Measurements from ENCODE around the gene ALPK1. TPM values are rescaled to one million over a fixed set of nuclear protein-coding genes. Genes with fewer than 3 reads are reported as not detected.
"Not testable (repeated sequence)": the region's sequence is repeated elsewhere in the genome, so short reads cannot be mapped to it uniquely, and the experiment has no call there.

ALPK1 gene
- total and polyA plus RNA-seq, 2 of the 8 experiments (the other 6 are each of a cell fraction or from before 2014, with no cell fraction given) = 0.08 to 0.43 TPM

- no peak for TF ChIP-seq JUND (IDR thresholded peaks at IDR 0.05; ENCODE audit: low read length)
Measured at GRCh38 chr4:112280386-112281056, 16.6 kb upstream of the ALPK1 start (continued).

- H3K36me3 ChIP-seq (ENCODE audit: control insufficient read depth in 2 of 4, insufficient read depth in 4 of 4, low read length in 3 of 4); H3K4ac ChIP-seq (replicated peaks; ENCODE audit: insufficient read length, low read depth, low read length); H4K91ac ChIP-seq (replicated peaks; ENCODE audit: insufficient read length, low read length); H3K56ac ChIP-seq (replicated peaks; ENCODE audit: insufficient read length, low read depth, low read length); H3K9ac ChIP-seq (replicated peaks in 1 of 4; ENCODE audit: extremely low read depth in 1 of 4, low read depth in 3 of 4, low read length in 3 of 4); H4K20me1 ChIP-seq (replicated peaks in 1 of 2; ENCODE audit: control insufficient read depth in 1 of 2, insufficient read depth in 2 of 2, low read length in 2 of 2); H2AK5ac ChIP-seq (ENCODE audit: low read depth, low read length); FAIRE-seq; H2BK15ac ChIP-seq (ENCODE audit: low read length); H2BK120ac ChIP-seq (replicated peaks; ENCODE audit: low read depth, low read length); H3K18ac ChIP-seq (ENCODE audit: extremely low read depth, low read length); H3K14ac ChIP-seq (ENCODE audit: insufficient read length); H3K27ac ChIP-seq (ENCODE audit: low read depth, low read length); H3K79me1 ChIP-seq (ENCODE audit: low read depth, low read length); H4K8ac ChIP-seq (ENCODE audit: extremely low read depth, insufficient read depth, low read length); DNase-seq (ENCODE audit: low read depth in 1 of 2, low spot score in 2 of 2); H3K79me2 ChIP-seq (ENCODE audit: control insufficient read depth in 1 of 2, insufficient read depth in 2 of 2, low read length in 2 of 2); H3K4me3 ChIP-seq (ENCODE audit: extremely low read depth in 1 of 4, insufficient read depth in 2 of 4, low read depth in 3 of 4, low read length in 4 of 4); H3K23ac ChIP-seq (ENCODE audit: insufficient read length); H2AFZ ChIP-seq (ENCODE audit: low read length); H2BK12ac ChIP-seq (ENCODE audit: low read depth, low read length); H2BK20ac ChIP-seq (ENCODE audit: low read length); H2BK5ac ChIP-seq (ENCODE audit: low read depth, low read length); H3K9me3 ChIP-seq (ENCODE audit: insufficient read depth in 2 of 2, low read depth in 1 of 2, low read length in 1 of 2); H3K23me2 ChIP-seq (ENCODE audit: low read depth, low read length); POLR2A ChIA-PET (ENCODE audit: partially characterized antibody); H3K4me2 ChIP-seq (ENCODE audit: insufficient read depth in 1 of 2, low read depth in 2 of 2, low read length in 2 of 2); H3K4me1 ChIP-seq (replicated peaks in 1 of 4; ENCODE audit: control insufficient read depth in 3 of 4, insufficient read depth in 4 of 4, low read length in 3 of 4); H4K5ac ChIP-seq (ENCODE audit: insufficient read length, low read depth, low read length): not testable (repeated sequence)
- peaks cover 0 to 23% (median 12%) of the 10 kb centered on the region in 4 experiments; a peak in 6 of 7 replicates for H3K27me3 ChIP-seq (replicated peaks in 1 of 4; ENCODE audit: control insufficient read depth in 3 of 4, extremely low read depth in 1 of 4, insufficient read depth in 3 of 4, low read length in 3 of 4)
- WGBS, 2 experiments (ENCODE audit: extremely low coverage in 1 of 2, insufficient coverage in 1 of 2, insufficient read length in 1 of 2, insufficient replicate concordance in 2 of 2, low coverage in 1 of 2, low lambda C conversion rate in 2 of 2, missing lambda C conversion rate in 1 of 2) = 85% methylated on average over 2 of the region's 2 CpGs; no CpG with 5 or more reads in 1 of the 2 experiments
- CTCF ChIA-PET (ENCODE audit: partially characterized antibody) = interaction anchor here (0.8 to 1.2 kb wide), 4 partner anchors 10 to 182 kb away, joined by 3 to 4 read pairs (median 4); no protein-coding TSS in a partner anchor
Measured at GRCh38 chr4:112281895-112282398, 15.2 kb upstream of the ALPK1 start.
